GM12878 (cell line): ENCODE results near the gene GALE. TPM values are rescaled to one million over a fixed set of nuclear protein-coding genes. Genes with fewer than 3 reads are reported as not detected.

Source experiments
- ATAC-seq: fragments of 200-7000 bp; cut with Tn5 transposase; 3 replicates; pipeline ENCODE4 v1.9.1; 2020; ENCODE audit warnings: mild to moderate bottlenecking, moderate library complexity
- BruUV-seq: library from RNA; stranded (reverse); fragments of 400-500 nt; replicated peaks from 2 replicates; lab custom pipeline; 2021; lab: Mats Ljungman, UMichigan
- CTCF ChIA-PET: fragments of 300-600 bp; sonication (Branson Sonifier 250); formaldehyde crosslinking; extraction: SDS; loops from one replicate; lab custom pipeline; 2021; ENCODE audit warnings: inconsistent platforms; lab: Yijun Ruan, JAX
- POLR2A ChIA-PET: fragments of 350-600 bp; formaldehyde crosslinking; extraction: SDS; loops from one replicate; lab custom pipeline; 2021; ENCODE audit warnings: inconsistent platforms; lab: Charles Lee
- RAD21 ChIA-PET: fragments of 300-600 bp; sonication (Branson Sonifier 250); formaldehyde crosslinking; loops from one replicate; lab custom pipeline; 2023; ENCODE audit warnings: antibody characterized with exemption; ENCODE audit not compliant: unreplicated experiment; lab: Charles Lee
- SMC1A ChIA-PET: fragments of 300-600 bp; sonication (Branson Sonifier 250); formaldehyde crosslinking; loops from one replicate; lab custom pipeline; 2023; ENCODE audit not compliant: unreplicated experiment, uncharacterized antibody; lab: Charles Lee
- DNase-seq: peaks from one replicate; pipeline ENCODE4 v3.0.0-alpha.2; 2011; ENCODE audit warnings: low read depth, low spot score
- FAIRE-seq: peaks from 3 replicates; lab custom pipeline; 2011; peaks lifted over from hg19 to GRCh38; lab: Jason Lieb, UNC
- H2AFZ ChIP-seq: 2 replicates; pipeline ENCODE4 v1.6.0; 2011; ENCODE audit warnings: low read depth, low read length, control low read depth; ENCODE audit not compliant: control insufficient read depth
- H3K27ac ChIP-seq: 2 replicates; pipeline ENCODE4 v1.5.1; 2011; ENCODE audit warnings: control low read depth; ENCODE audit not compliant: control insufficient read depth, insufficient read depth
- H3K27me3 ChIP-seq, 2 experiments: replicated peaks in 1 of 2; 2 replicates each; pipeline versions ENCODE4 v1.6.0 to v1.6.1; 2011; ENCODE audit warnings: low read length in 1 of 2; ENCODE audit not compliant: control insufficient read depth in 2 of 2, insufficient read depth in 2 of 2
- H3K36me3 ChIP-seq, 2 experiments: 2 replicates each; pipeline ENCODE4 v1.5.1; 2011; ENCODE audit warnings: low read length in 1 of 2; ENCODE audit not compliant: control insufficient read depth in 2 of 2, insufficient read depth in 2 of 2
- H3K4me1 ChIP-seq: 2 replicates; pipeline ENCODE4 v1.6.1; 2011; ENCODE audit warnings: mild to moderate bottlenecking, low read length, moderate library complexity, mixed read lengths; ENCODE audit not compliant: control insufficient read depth, insufficient read depth
- H3K4me2 ChIP-seq: 2 replicates; pipeline ENCODE4 v1.6.0; 2011; ENCODE audit warnings: control low read depth; ENCODE audit not compliant: control insufficient read depth, insufficient read depth
- H3K4me3 ChIP-seq: fragments of 200-600 bp; sonication (generic); 2 replicates; pipeline ENCODE4 v1.5.1; 2016
- H3K79me2 ChIP-seq: 2 replicates; pipeline ENCODE4 v1.6.0; 2011; ENCODE audit warnings: low read length; ENCODE audit not compliant: control insufficient read depth, insufficient read depth
- H3K9ac ChIP-seq: 2 replicates; pipeline ENCODE4 v1.8.0; 2011; ENCODE audit warnings: low read length, control low read depth, mixed read lengths; ENCODE audit not compliant: control insufficient read depth, insufficient read depth
- H3K9me3 ChIP-seq: replicated peaks from 3 replicates; pipeline ENCODE4 v1.5.1; 2011; ENCODE audit warnings: mild to moderate bottlenecking, low read length; ENCODE audit not compliant: control insufficient read depth, insufficient read depth
- H4K20me1 ChIP-seq: 2 replicates; pipeline ENCODE4 v1.6.0; 2011; ENCODE audit not compliant: control insufficient read depth, insufficient read depth
- BMI1 ChIP-seq: fragments of 450-650 bp; IDR thresholded peaks from 2 replicates; pipeline ENCODE4 v1.6.1; 2016; ENCODE audit warnings: mild to moderate bottlenecking, moderate library complexity, borderline replicate concordance
- CREM ChIP-seq: IDR thresholded peaks from 2 replicates; pipeline ENCODE4 v1.6.1; 2014; ENCODE audit warnings: antibody characterized with exemption, low read depth
- DPF2 ChIP-seq: fragments of 450-650 bp; IDR thresholded peaks from 2 replicates; pipeline ENCODE4 v1.6.1; 2017; ENCODE audit warnings: mild to moderate bottlenecking
- HDAC2 ChIP-seq: fragments of 200-600 bp; sonication (generic); IDR thresholded peaks from 2 replicates; pipeline ENCODE4 v1.6.1; 2017
- MYC ChIP-seq: IDR thresholded peaks from 2 replicates; pipeline ENCODE4 v1.6.1; 2011; ENCODE audit warnings: mild to moderate bottlenecking, low read length, moderate library complexity, inconsistent platforms; ENCODE audit not compliant: insufficient read depth, insufficient replicate concordance, insufficient read length, severe bottlenecking
- NR2C2 ChIP-seq: IDR thresholded peaks from 2 replicates; pipeline ENCODE4 v1.6.1; 2011; ENCODE audit warnings: borderline replicate concordance, low read depth; ENCODE audit not compliant: control insufficient read depth, insufficient read length
- RUNX3 ChIP-seq: IDR thresholded peaks from 2 replicates; pipeline ENCODE4 v1.6.1; 2012; ENCODE audit warnings: low read length, inconsistent platforms
- TAF1 ChIP-seq: IDR thresholded peaks from 2 replicates; pipeline ENCODE4 v1.6.1; 2011; ENCODE audit warnings: mild to moderate bottlenecking, low read depth, low read length, borderline replicate concordance
- TARDBP ChIP-seq: IDR thresholded peaks from 2 replicates; pipeline ENCODE4 v1.6.1; 2016; ENCODE audit warnings: borderline replicate concordance
- TCF12 ChIP-seq: IDR thresholded peaks from 2 replicates; pipeline ENCODE4 v1.6.1; 2011; ENCODE audit warnings: low read depth, mild to moderate bottlenecking, low read length
- TCF3 ChIP-seq: IDR thresholded peaks from 2 replicates; pipeline ENCODE4 v1.6.1; 2012; ENCODE audit warnings: low read depth, mild to moderate bottlenecking, low read length, borderline replicate concordance; ENCODE audit not compliant: insufficient read depth
- WGBS: methylation state at CpG from one replicate; pipeline ENCODE4 v1.1.6; 2016; ENCODE audit warnings: low lambda C conversion rate; ENCODE audit not compliant: insufficient replicate concordance, insufficient coverage; ENCODE audit errors: missing lambda C conversion rate; 5-methylcytosine and 5-hydroxymethylcytosine counted together
- in situ Hi-C: fragments of 300-500 bp; cut with MboI; formaldehyde crosslinking; loops from 9 replicates; pipeline ENCODE4 v1.14.3; 2018; ENCODE audit warnings: mixed read lengths
- intact Hi-C: fragments of 100-400 bp; cut with micrococcal nuclease; formaldehyde crosslinking; loops from one replicate; pipeline ENCODE4 v1.14.2; 2022; ENCODE audit not compliant: unreplicated experiment
- polyA plus RNA-seq, 11 experiments: library from polyadenylated mRNA; depleted of rRNA in 4 of 11; unstranded in 6 of 11; stranded (reverse) in 5 of 11; fragments of >200 nt; fragmentation: Nextera tagmentation in 4 of 11; fragmentation: Illumina TruSeq in 1 of 11; extraction: Ambion mirVana in 4 of 11; extraction: Trizol in 1 of 11; gene quantifications; 1 replicate in 1 of 11; 2 replicates in 10 of 11; pipeline versions ENCODE4 v1.2.1 to v1.2.3, GENCODE V29; 2011 to 2016; ENCODE audit warnings: inconsistent platforms in 2 of 11, missing spikeins in 2 of 11, low read depth in 1 of 11
- total RNA-seq, 4 experiments: library from RNA; depleted of rRNA in 3 of 4; stranded (reverse); fragments of >200 nt in 3 of 4; fragmentation: Illumina TruSeq in 1 of 4; extraction: Trizol in 1 of 4; gene quantifications; 2 replicates each; pipeline versions ENCODE4 v1.2.1 to v1.2.3, GENCODE V29; 2013 to 2021
- TF ChIP-seq, protein P1 (sequence below): IDR thresholded peaks from 2 replicates; pipeline ENCODE4 v1.6.1; 2012; ENCODE audit warnings: improper control_type of control experiment, low read depth, low read length; ENCODE audit not compliant: insufficient replicate concordance
- TF ChIP-seq, protein P2 (sequence below): fragments of 450-650 bp; formaldehyde crosslinking; IDR thresholded peaks from 2 replicates; pipeline ENCODE4 v1.5.0; 2022; ENCODE audit warnings: mild to moderate bottlenecking, missing genetic modification characterization

Gene GALE
- total and polyA plus RNA-seq, 10 of the 15 experiments (the other 5 are each of a cell fraction or from before 2014, with no cell fraction given): 4.2 to 93.7 (median 40.4) TPM

DNA sequence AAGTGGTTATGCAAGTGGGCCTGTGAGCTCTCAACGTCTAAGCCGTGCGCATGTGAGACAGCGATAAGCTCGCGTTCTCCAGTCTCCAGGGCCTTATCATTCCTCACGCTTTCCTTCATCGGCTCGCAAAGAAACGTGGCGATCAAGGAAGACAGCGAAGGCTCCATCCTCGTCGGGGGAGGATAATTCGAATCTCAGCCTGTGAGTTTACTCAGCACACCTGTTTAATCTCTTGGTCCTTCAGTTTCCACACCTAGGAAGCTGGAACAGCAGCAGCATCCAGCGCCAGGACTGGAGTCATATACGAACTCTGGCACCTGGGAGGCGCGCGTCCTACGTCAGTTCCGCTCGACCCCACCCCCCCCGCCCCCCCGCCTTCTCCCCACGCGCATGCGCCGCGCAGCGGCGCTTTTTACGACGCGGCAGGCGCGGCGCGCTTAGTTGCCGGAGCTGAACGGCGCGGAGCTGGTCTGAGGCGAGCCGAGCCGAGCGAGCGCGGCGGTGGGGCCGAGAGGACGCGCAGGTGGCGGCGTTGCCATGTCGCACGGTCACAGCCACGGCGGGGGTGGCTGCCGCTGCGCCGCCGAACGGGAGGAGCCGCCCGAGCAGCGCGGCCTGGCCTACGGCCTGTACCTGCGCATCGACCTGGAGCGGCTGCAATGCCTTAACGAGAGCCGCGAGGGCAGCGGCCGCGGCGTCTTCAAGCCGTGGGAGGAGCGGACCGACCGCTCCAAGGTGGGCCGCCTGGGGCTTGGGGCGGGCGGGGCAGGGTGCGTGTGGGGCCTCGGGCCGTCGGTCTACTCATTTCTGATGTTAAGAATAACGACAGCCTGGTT lies 22.4 kb downstream of the GALE start, which contains the start of gene PITHD1:
Gene PITHD1, plus strand, starts transcription at position 440 of the 836 bp plus-strand sequence. Its CDS starts 98 bp downstream, at position 538.
- in situ Hi-C loops: loop anchor here (25.0 kb wide), 1 partner anchor 1459 kb away; the partner anchor contains the start of genes RSRP1 and SYF2
- H3K4me3 ChIP-seq: peak within 1 kb of the TSS; percentile 99
- H3K9ac ChIP-seq: peak within 1 kb of the TSS; percentile 95
- H3K9me3 ChIP-seq: no peaks in the 10 kb centered on the region
- H4K20me1 ChIP-seq: no peaks in the 10 kb centered on the region
- peak; percentile 45 for DNase-seq
- peak within 1 kb of the TSS; percentile 82 for H3K27ac ChIP-seq
- ChIA-PET SMC1A (interaction anchor here (0.6 to 3.2 kb wide), 7 partner anchors 10 to 138 kb away, joined by 3 to 20 read pairs (median 4); partner anchors contain the start of genes CNR2 and GALE), CTCF (interaction anchor here (1.0 to 9.3 kb wide), 7 partner anchors 8 to 139 kb away, joined by 3 to 87 read pairs (median 5); no protein-coding TSS in a partner anchor), RAD21 (interaction anchor here (0.6 to 3.3 kb wide), 10 partner anchors 13 to 238 kb away, joined by 4 to 11 read pairs (median 6); partner anchors contain the start of genes GALE and RPL11), POLR2A (interaction anchor here (0.6 to 1.9 kb wide), 13 partner anchors 10 to 202 kb away, joined by 3 to 10 read pairs (median 4); partner anchors contain the start of genes GALE, HMGCL, LYPLA2 and RPL11)
- H3K4me1 ChIP-seq: peaks cover 10% of the 10 kb centered on the region; the same call in 1 of the 2 replicates
- H3K36me3 ChIP-seq: no peaks in the 10 kb centered on the region; a peak in 2 of 4 replicates
- H3K27me3 ChIP-seq: no peaks in the 10 kb centered on the region
- peak within 1 kb of the TSS; percentile 98 for H3K4me2 ChIP-seq
- ATAC-seq: peak; percentile 96
- H2AFZ ChIP-seq: peak within 1 kb of the TSS; percentile 100
- intact Hi-C loops: loop anchor here (10.0 kb wide), 1 partner anchor 247 kb away; no protein-coding TSS in a partner anchor
- TSS peak; percentile 94 for BruUV-seq
- 2% methylated on average over 70 of the region's 91 CpGs for WGBS
- peak; percentile 44 for FAIRE-seq
- H3K79me2 ChIP-seq: peaks cover 35% of the 10 kb centered on the region
- no peak for TF ChIP-seq RUNX3
- TF ChIP-seq NR2C2: no peak
- peak; percentile 42; the same call in 1 of the 2 replicates for TF ChIP-seq TCF12
- TF ChIP-seq HDAC2: no peak
- TF ChIP-seq TCF3: no peak
- TF ChIP-seq MYC: no peak
- TF ChIP-seq, protein P1, sequence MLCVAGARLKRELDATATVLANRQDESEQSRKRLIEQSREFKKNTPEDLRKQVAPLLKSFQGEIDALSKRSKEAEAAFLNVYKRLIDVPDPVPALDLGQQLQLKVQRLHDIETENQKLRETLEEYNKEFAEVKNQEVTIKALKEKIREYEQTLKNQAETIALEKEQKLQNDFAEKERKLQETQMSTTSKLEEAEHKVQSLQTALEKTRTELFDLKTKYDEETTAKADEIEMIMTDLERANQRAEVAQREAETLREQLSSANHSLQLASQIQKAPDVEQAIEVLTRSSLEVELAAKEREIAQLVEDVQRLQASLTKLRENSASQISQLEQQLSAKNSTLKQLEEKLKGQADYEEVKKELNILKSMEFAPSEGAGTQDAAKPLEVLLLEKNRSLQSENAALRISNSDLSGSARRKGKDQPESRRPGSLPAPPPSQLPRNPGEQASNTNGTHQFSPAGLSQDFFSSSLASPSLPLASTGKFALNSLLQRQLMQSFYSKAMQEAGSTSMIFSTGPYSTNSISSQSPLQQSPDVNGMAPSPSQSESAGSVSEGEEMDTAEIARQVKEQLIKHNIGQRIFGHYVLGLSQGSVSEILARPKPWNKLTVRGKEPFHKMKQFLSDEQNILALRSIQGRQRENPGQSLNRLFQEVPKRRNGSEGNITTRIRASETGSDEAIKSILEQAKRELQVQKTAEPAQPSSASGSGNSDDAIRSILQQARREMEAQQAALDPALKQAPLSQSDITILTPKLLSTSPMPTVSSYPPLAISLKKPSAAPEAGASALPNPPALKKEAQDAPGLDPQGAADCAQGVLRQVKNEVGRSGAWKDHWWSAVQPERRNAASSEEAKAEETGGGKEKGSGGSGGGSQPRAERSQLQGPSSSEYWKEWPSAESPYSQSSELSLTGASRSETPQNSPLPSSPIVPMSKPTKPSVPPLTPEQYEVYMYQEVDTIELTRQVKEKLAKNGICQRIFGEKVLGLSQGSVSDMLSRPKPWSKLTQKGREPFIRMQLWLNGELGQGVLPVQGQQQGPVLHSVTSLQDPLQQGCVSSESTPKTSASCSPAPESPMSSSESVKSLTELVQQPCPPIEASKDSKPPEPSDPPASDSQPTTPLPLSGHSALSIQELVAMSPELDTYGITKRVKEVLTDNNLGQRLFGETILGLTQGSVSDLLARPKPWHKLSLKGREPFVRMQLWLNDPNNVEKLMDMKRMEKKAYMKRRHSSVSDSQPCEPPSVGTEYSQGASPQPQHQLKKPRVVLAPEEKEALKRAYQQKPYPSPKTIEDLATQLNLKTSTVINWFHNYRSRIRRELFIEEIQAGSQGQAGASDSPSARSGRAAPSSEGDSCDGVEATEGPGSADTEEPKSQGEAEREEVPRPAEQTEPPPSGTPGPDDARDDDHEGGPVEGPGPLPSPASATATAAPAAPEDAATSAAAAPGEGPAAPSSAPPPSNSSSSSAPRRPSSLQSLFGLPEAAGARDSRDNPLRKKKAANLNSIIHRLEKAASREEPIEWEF: no peak
- TF ChIP-seq DPF2: peak; percentile 64; the same call in 1 of the 2 replicates
- TF ChIP-seq TAF1: peak; percentile 63
- TF ChIP-seq, protein P2, sequence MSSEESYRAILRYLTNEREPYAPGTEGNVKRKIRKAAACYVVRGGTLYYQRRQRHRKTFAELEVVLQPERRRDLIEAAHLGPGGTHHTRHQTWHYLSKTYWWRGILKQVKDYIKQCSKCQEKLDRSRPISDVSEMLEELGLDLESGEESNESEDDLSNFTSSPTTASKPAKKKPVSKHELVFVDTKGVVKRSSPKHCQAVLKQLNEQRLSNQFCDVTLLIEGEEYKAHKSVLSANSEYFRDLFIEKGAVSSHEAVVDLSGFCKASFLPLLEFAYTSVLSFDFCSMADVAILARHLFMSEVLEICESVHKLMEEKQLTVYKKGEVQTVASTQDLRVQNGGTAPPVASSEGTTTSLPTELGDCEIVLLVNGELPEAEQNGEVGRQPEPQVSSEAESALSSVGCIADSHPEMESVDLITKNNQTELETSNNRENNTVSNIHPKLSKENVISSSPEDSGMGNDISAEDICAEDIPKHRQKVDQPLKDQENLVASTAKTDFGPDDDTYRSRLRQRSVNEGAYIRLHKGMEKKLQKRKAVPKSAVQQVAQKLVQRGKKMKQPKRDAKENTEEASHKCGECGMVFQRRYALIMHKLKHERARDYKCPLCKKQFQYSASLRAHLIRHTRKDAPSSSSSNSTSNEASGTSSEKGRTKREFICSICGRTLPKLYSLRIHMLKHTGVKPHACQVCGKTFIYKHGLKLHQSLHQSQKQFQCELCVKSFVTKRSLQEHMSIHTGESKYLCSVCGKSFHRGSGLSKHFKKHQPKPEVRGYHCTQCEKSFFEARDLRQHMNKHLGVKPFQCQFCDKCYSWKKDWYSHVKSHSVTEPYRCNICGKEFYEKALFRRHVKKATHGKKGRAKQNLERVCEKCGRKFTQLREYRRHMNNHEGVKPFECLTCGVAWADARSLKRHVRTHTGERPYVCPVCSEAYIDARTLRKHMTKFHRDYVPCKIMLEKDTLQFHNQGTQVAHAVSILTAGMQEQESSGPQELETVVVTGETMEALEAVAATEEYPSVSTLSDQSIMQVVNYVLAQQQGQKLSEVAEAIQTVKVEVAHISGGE (CRISPR knock-in tag): no peak
- TF ChIP-seq BMI1: no peak
- no peak for TF ChIP-seq TARDBP
- TF ChIP-seq CREM: peak; percentile 90
